Left ventricle myocardium inferior (tissue), 1 donor: ENCODE measurements around the gene FKRP. TPM values are rescaled to one million over a fixed set of nuclear protein-coding genes. Genes with fewer than 3 reads are reported as not detected.

Experiments used
- DNase-seq: peaks from one replicate; pipeline ENCODE4 v3.0.0-alpha.2; 2020
- H3K27ac ChIP-seq: fragments of 200-600 bp; replicated peaks from 2 replicates; pipeline ENCODE4 v1.8.0; 2021
- H3K27me3 ChIP-seq: fragments of 200-600 bp; 2 replicates; pipeline ENCODE4 v1.8.0; 2021; ENCODE audit warnings: low read depth
- H3K36me3 ChIP-seq: fragments of 200-600 bp; 2 replicates; pipeline ENCODE4 v1.8.0; 2021
- H3K4me1 ChIP-seq: fragments of 200-600 bp; 2 replicates; pipeline ENCODE4 v1.8.0; 2021
- H3K4me3 ChIP-seq: fragments of 200-600 bp; 2 replicates; pipeline ENCODE4 v1.8.0; 2021; ENCODE audit warnings: mild to moderate bottlenecking, moderate library complexity
- H3K9me3 ChIP-seq: fragments of 200-600 bp; replicated peaks from 2 replicates; pipeline ENCODE4 v1.8.0; 2021
- intact Hi-C: fragments of 100-400 bp; cut with micrococcal nuclease; formaldehyde crosslinking; loops from one replicate; pipeline ENCODE4 v1.11.0; 2022
- total RNA-seq: library from RNA; stranded (reverse); fragmentation: NEBNext Ultra II Directional; extraction: Animal tissue kit (Norgen Biotek cat#: 25700); gene quantifications from one replicate; pipeline ENCODE4 v1.2.1, GENCODE V29; 2021
- TF ChIP-seq, protein P1 (sequence below): fragments of 200-600 bp; IDR thresholded peaks from 2 replicates; pipeline ENCODE4 v1.8.0; 2021; ENCODE audit warnings: antibody characterized with exemption, mild to moderate bottlenecking, borderline replicate concordance
- donor health status: DM: no; HTN: yes; CAD: no; lungs with severe emphysema.

FKRP gene
- total RNA-seq, 1 donor from 2014 or later = 15.6 TPM

DNA sequence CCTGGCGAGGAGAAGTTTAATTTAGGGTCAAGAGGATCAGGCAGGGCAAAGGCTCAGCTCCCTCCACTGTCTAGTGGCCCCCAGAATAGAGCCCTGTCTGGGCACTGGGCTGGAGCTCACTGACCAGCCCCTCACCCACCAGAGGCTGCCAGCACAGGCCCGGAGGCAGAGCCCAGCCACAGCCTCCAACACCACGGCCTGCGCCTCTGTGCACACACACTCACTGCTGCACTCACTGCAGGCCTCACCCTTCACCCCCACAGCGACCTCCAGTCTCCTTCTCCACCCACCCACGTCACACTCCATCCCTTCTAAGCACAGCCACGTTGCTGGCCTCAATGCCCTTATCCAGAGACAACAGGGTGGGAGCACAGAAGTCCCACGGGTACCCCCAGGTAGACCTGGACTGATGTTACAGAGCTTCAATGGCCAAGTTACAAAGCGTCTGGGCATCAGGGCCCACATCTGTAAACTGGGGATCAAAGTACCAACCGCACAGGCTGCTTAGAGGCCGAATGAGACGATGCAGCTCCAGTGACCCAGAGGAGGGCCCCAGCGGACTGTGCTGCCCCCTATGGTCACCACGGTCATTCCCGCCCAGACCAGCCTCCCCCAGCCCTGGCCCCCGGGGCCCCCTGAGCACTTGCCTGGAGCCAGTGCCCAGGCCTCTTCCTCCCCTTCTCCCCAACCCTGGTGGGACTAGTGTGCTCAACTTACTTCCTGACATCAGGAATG is 24.4 kb upstream of the FKRP start:
- Histone ChIP-seq H3K27me3 (no peaks in the 10 kb centered on the region), H3K36me3 (peaks cover 69% of the 10 kb centered on the region), H3K4me3 (no peak overlapping the region), H3K27ac (no peak overlapping the region), H3K9me3 (no peaks in the 10 kb centered on the region), H3K4me1 (peaks cover 34% of the 10 kb centered on the region)
- intact Hi-C loops = no loop called here
- TF ChIP-seq, protein P1, sequence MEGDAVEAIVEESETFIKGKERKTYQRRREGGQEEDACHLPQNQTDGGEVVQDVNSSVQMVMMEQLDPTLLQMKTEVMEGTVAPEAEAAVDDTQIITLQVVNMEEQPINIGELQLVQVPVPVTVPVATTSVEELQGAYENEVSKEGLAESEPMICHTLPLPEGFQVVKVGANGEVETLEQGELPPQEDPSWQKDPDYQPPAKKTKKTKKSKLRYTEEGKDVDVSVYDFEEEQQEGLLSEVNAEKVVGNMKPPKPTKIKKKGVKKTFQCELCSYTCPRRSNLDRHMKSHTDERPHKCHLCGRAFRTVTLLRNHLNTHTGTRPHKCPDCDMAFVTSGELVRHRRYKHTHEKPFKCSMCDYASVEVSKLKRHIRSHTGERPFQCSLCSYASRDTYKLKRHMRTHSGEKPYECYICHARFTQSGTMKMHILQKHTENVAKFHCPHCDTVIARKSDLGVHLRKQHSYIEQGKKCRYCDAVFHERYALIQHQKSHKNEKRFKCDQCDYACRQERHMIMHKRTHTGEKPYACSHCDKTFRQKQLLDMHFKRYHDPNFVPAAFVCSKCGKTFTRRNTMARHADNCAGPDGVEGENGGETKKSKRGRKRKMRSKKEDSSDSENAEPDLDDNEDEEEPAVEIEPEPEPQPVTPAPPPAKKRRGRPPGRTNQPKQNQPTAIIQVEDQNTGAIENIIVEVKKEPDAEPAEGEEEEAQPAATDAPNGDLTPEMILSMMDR = no peak
- DNase-seq = no peak

DNA sequence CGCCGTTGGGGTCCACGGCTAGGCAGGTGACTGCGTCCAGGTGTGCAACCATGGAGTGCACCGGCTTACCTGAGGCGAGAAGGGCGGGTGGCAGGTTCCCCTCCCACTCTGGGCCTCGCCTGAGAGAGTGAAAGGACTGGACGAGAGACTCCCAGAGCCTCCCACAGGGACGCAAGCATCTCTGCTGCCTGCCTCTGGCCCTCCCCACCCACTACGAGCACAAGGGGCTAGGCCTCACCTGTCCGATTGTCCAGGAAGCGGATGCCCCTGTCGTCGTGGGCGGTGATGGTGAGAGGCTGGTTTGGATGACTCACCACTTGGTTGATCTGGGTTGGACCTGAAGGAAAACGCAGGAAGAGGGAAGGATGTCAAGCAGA is 23.9 kb upstream of the FKRP start:
- peaks cover 74% of the 10 kb centered on the region for H3K36me3 ChIP-seq
- no peaks in the 10 kb centered on the region for H3K27me3 ChIP-seq
- no peak for DNase-seq
- H3K4me1 ChIP-seq = peaks cover 35% of the 10 kb centered on the region
- no peak overlapping the region for H3K4me3 ChIP-seq
- H3K9me3 ChIP-seq = no peaks in the 10 kb centered on the region
- TF ChIP-seq, protein P1 = no peak
- no peak overlapping the region for H3K27ac ChIP-seq
- intact Hi-C loops = no loop called here

DNA sequence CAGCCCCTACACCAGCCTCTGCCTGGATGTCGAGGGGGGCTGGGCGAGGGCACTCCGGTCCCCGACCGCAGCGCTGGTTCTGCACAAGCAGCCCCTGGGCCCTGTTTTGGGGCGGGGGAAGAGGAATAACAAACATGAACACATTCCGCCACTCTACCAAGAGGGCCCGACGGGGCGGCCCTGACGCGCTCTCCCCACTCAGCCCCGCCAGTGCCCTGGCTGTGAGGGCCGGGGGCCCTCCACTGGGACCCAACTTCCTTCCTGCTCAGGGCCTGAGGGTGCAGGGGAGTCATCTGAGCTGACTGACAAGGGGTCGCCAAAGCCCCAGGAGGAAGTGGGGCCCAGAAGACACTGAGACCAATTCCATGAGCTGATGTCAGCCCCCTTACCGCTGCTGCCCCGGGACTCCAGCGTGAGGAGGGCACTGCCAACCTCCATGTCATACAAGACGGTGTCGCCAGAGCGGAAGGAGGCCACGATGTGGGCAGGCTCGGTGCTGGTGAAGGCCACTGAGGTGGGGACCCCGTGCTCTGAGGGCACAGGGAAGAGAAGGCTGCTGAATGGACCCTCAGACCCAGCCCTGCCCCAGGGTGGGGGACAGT is 23.3 kb upstream of the FKRP start:
- H3K4me3 ChIP-seq = no peak overlapping the region
- H3K27ac ChIP-seq = no peak overlapping the region
- H3K27me3 ChIP-seq = no peaks in the 10 kb centered on the region
- H3K4me1 ChIP-seq = peaks cover 35% of the 10 kb centered on the region
- no peak for DNase-seq
- peaks cover 80% of the 10 kb centered on the region for H3K36me3 ChIP-seq
- TF ChIP-seq, protein P1 = no peak
- H3K9me3 ChIP-seq = no peaks in the 10 kb centered on the region
- intact Hi-C loops = no loop called here

DNA sequence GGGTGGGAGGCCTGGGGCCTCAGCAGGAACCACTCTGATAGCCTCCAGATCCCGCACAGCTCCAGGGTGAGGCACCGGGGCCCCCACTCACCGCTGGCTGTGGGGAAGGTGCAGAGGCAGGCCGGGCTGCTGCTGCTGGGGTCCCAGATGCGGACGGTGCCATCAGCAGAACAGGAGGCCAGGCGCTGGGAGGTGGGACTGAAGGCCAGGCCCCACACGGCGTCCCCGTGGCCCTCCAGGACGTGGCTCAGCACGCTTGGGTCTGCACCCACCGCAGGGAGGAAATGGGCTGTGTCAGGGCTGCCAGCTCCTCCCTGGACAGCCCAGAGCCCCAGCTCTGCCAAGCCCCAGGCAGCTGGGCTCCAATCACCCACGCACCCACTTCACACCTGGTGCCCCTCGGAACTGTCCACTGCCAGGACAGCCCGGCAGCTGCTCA is 22.8 kb upstream of the FKRP start:
- Histone ChIP-seq H3K27ac (no peak overlapping the region), H3K36me3 (peaks cover 85% of the 10 kb centered on the region), H3K9me3 (no peaks in the 10 kb centered on the region), H3K4me3 (no peak overlapping the region), H3K27me3 (no peaks in the 10 kb centered on the region), H3K4me1 (peaks cover 35% of the 10 kb centered on the region)
- intact Hi-C loops = no loop called here
- no peak for DNase-seq
- TF ChIP-seq, protein P1 = no peak

DNA sequence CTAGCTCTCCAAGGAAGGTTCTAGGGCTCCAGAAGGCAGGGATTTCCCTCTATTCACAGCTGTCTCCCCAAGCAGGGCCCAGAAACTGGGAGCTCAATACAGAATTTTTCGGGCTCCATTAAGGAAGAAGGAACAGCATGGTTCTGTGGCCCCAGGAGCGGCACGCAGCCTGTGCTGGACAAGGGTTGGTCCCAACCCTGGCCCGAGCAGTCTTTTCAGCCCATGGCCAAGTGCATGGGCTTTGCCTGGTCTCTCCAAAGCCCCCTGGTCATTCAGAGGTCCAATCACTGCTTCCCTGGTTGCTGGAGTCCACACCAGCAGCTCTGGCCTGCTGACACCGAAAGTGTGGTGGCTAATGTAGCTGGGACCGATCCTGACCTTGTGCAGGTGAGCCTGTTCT is 22.4 kb upstream of the FKRP start:
- TF ChIP-seq, protein P1 = no peak
- Histone ChIP-seq H3K4me3 (no peak overlapping the region), H3K27me3 (no peaks in the 10 kb centered on the region), H3K9me3 (no peaks in the 10 kb centered on the region), H3K4me1 (peaks cover 33% of the 10 kb centered on the region), H3K36me3 (peaks cover 88% of the 10 kb centered on the region), H3K27ac (no peak overlapping the region)
- DNase-seq = no peak
- intact Hi-C loops = no loop called here
